RWPE1 (cell line): ENCODE results near the gene RGMB.

Experiments
- CTCF ChIA-PET: fragments of 350-600 bp; sonication (Branson Sonifier 250); formaldehyde crosslinking; extraction: SDS; loops from one replicate; lab custom pipeline; 2021; lab: Yijun Ruan, JAX
- POLR2A ChIA-PET: fragments of 400-600 bp; formaldehyde crosslinking; extraction: SDS; loops from one replicate; lab custom pipeline; 2020; ENCODE audit warnings: antibody characterized with exemption; ENCODE audit not compliant: low non-redundant PET; lab: Yijun Ruan, JAX
- DNase-seq: peaks from one replicate; pipeline ENCODE4 v3.0.0; 2012; ENCODE audit warnings: low spot score
- H3K27ac ChIP-seq: fragments of 450-650 bp; 2 replicates; pipeline ENCODE4 v1.5.1; 2017
- TF ChIP-seq, protein P1 (sequence below): fragments of 450-650 bp; conservative IDR thresholded peaks from 2 replicates; pipeline ENCODE4 v1.5.1; 2017; ENCODE audit warnings: low read depth, mild to moderate bottlenecking

Gene RGMB

DNA sequence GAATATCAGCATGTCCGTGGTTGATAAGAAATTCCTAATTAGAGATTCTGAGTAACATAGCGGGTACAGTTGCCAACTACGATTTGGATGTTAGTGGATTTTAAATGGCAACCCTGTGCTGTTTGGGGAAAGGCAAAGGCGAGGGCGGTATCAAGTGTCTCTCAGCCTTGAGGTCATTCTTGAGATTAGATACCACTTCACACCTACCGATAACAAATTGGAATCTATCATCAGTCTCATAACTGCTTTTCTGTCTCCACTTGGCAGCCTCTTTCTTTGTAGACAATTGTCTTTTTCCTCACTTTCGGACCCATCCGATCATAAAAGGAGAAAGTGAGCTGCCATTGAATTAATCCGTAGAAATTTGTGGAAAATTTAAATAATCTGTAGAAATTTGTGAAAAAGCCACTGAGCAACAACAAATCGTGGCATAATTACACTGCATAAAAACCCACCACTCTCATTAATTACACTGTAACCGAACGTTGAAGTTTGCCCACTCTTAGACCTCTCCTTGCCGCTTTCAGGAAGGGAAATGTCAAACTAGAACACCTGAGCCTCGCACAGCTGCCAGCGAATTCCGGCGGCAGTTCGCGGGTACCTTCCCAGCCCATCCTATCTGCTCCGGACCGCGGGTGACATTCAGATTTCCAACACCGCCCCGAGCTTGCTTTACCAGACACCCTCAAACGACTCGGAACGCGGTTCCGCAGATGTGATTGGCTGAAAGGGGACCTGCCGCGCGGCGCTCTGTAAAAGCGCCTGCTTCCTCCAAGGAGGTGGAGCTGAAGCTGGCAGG lies 849 bp upstream of the RGMB start:
- peak; percentile 90 for DNase-seq
- H3K27ac ChIP-seq, result peak overlapping the region; percentile 95
- TF ChIP-seq, protein P1, sequence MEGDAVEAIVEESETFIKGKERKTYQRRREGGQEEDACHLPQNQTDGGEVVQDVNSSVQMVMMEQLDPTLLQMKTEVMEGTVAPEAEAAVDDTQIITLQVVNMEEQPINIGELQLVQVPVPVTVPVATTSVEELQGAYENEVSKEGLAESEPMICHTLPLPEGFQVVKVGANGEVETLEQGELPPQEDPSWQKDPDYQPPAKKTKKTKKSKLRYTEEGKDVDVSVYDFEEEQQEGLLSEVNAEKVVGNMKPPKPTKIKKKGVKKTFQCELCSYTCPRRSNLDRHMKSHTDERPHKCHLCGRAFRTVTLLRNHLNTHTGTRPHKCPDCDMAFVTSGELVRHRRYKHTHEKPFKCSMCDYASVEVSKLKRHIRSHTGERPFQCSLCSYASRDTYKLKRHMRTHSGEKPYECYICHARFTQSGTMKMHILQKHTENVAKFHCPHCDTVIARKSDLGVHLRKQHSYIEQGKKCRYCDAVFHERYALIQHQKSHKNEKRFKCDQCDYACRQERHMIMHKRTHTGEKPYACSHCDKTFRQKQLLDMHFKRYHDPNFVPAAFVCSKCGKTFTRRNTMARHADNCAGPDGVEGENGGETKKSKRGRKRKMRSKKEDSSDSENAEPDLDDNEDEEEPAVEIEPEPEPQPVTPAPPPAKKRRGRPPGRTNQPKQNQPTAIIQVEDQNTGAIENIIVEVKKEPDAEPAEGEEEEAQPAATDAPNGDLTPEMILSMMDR, result no peak
- CTCF ChIA-PET, result interaction anchor here (0.8 to 2.1 kb wide), 2 partner anchors 23 to 29 kb away, joined by 3 to 13 read pairs; no protein-coding TSS in a partner anchor
- POLR2A ChIA-PET, result no interaction called here

GRCh38 chr5:98773214-98773463 lies 324 bp upstream of the RGMB start:
- H3K27ac ChIP-seq, result peak overlapping the region; percentile 95
- ChIA-PET POLR2A (no interaction called here), CTCF (interaction anchor here (0.6 kb wide), 1 partner anchor 117 kb away, joined by 3 read pairs; no protein-coding TSS in a partner anchor)
- TF ChIP-seq, protein P1, result no peak
- DNase-seq, result no peak

DNA sequence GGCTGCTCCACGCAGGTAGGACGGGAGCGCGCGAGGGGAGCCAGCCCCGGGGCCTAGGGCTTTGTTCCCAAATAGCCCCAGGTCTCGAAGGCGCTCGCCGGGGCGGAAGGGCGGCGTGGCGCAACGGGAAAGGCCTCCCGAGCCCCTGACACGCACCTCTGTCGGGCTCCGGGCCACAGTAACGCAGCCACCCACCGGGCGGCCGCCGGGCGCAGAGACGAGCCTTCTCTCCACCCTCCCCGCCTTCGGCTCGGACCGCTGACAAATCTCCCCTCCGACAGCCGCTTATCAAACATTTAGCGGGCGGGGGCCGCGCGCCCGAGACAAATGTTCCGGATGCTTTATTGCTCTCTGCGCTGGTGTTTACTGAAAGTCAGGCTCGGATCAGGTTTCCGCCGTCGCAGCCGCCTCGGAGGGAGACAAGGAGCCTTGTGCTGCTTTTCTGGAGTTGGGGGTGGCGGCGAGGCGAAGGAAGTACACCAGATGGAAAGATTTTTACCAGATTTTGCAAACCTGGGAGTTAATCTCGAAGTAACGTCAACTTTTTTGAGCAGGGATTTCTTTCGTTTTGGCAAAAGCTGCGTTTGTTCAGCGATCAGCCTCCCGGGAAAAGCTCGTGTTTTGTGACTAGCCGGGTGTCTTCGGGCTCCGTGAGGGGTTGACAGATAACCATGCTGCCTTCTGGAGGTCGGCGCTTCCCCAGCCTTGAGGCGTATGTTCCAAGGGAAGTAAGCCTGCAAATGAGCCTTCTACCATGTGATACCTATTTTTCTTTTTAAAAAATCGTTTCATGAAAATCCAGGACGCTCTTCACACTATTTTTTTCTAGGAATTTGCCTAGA lies 950 bp downstream of the RGMB start:
- CTCF ChIA-PET, result no interaction called here
- POLR2A ChIA-PET, result no interaction called here
- TF ChIP-seq, protein P1, result no peak; the same call in 1 of the 2 replicates
- peak overlapping the region; percentile 95 for H3K27ac ChIP-seq
- peak; percentile 55 for DNase-seq

- POLR2A ChIA-PET, result no interaction called here
- TF ChIP-seq, protein P1, result no peak
- no peak for DNase-seq
- CTCF ChIA-PET, result no interaction called here
- no peak overlapping the region for H3K27ac ChIP-seq
Observed at GRCh38 chr5:98775246-98776065, 2.0 kb downstream of the RGMB start.

- H3K27ac ChIP-seq, result peak overlapping the region; percentile 67
- CTCF ChIA-PET, result no interaction called here
- DNase-seq, result no peak
- POLR2A ChIA-PET, result no interaction called here
- TF ChIP-seq, protein P1, result no peak
Observed at GRCh38 chr5:98776066-98776705, 2.7 kb downstream of the RGMB start.

- ChIA-PET CTCF (interaction anchor here (0.6 to 0.7 kb wide), 2 partner anchors 254 to 833 kb away, joined by 3 to 4 read pairs; no protein-coding TSS in a partner anchor), POLR2A (no interaction called here)
- DNase-seq, result no peak
- TF ChIP-seq, protein P1, result no peak
- H3K27ac ChIP-seq, result no peak overlapping the region
Observed at GRCh38 chr5:98777295-98777694, 3.8 kb downstream of the RGMB start.
